Choroid plexus epithelial cell (primary cell): ENCODE data around the gene GPR52.
A peak's percentile ranks its signal among the peaks of the same experiment; 100 is the strongest.

Source experiments
- DNase-seq: peaks from one replicate; pipeline ENCODE4 v3.0.0-alpha.2; 2010; ENCODE audit warnings: low read depth
- H3K4me3 ChIP-seq: 2 replicates; pipeline ENCODE4 v1.5.1; 2011; ENCODE audit warnings: low read depth, mild to moderate bottlenecking, control low read depth, low read length, moderate library complexity
- CTCF ChIP-seq: conservative IDR thresholded peaks from 2 replicates; pipeline ENCODE4 v1.5.1; 2011; ENCODE audit warnings: low read depth, mild to moderate bottlenecking, control low read depth, inconsistent platforms, low read length, moderate library complexity

GPR52 gene

DNA sequence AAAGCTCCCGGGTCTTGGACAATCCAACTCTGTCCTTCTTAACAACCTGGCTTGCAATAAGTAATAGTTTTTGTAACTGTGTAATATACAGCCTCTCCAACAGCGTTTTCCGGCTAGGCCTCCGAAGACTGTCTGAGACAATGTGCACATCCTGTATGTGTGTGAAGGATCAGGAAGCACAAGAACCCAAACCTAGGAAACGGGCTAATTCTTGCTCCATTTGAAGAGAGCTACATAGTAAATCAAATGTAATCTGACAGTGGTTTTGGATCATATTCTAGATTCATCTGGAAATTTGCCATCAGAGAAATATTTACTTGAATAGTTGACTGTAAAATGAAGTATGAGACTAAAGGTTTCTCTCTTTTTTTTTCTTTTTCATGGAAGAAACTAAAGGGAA is 1.2 kb downstream of the GPR52 start:
- peak; percentile 7 for DNase-seq
- no peak for TF ChIP-seq CTCF
- no peak overlapping the region for H3K4me3 ChIP-seq

DNA sequence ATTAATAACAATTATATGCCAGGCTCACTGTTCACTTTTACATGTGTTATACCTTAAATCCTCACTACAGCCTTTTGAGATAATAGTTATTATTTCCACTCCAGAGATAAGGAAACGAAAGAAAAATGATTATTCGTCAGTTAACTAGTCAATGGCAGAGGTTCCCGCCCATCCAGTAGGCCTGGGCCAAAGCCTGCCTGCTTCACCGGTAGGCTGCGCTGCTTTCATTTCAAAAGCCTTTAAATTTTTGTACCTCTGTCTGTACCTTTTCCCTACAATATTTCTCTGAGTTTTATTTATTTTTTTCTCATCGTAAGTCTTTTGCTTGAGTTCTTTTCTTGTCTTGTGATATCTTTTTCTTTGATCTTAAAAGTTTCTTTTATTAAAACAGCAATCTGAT is 3.6 kb downstream of the GPR52 start:
- no peak for TF ChIP-seq CTCF
- no peak overlapping the region for H3K4me3 ChIP-seq
- no peak for DNase-seq

GRCh38 chr1:174465855-174466254 is 18.1 kb downstream of the GPR52 start:
- DNase-seq, result no peak
- TF ChIP-seq CTCF, result no peak
- H3K4me3 ChIP-seq, result no peak overlapping the region

- no peak for TF ChIP-seq CTCF
- DNase-seq, result no peak
- no peak overlapping the region for H3K4me3 ChIP-seq
These were observed 18.8 kb downstream of the GPR52 start for GRCh38 chr1:174466607-174467006.

DNA sequence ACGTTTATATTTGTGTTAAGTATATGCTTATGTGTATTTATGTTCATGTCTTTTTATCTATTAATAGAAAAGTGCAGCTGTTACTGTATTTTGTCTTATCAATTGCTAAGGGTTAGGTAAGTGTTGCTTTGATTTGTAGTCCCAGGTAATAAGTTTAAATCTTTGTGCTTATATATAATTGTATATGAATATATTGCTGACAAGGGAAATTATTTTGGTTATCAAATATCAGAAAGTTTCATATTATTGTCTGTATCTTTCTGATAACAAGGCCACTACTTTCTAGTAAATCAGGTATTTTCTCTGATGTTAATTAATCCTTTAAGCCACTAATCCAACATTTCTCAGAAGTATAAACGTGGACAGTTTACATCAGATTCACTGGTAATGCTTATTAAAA is 21.3 kb downstream of the GPR52 start:
- TF ChIP-seq CTCF, result no peak

DNA sequence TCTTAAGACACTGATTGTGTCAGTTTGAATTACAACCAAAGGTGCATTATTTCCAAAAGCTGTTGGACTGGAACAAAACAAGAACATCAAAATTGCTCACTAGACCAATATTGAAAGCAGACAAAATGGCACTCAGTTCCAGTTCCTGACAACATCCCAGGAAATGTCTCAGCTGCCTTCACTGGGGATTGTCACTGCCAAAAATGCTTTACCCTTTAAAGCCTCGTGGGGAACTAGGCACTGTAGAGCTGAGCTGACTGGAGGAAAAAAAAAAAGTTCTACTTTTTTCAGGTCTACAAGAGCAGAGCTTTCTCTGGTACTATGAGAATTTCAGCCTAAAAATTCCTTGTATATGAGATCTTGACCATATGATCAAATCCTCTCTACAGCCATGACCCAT is 21.9 kb downstream of the GPR52 start:
- no peak overlapping the region for H3K4me3 ChIP-seq
- TF ChIP-seq CTCF, result no peak
- no peak for DNase-seq

More for the DNA sequence above, 21.3 kb downstream of the GPR52 start:
- H3K4me3 ChIP-seq, result no peak overlapping the region
- no peak for DNase-seq

DNA sequence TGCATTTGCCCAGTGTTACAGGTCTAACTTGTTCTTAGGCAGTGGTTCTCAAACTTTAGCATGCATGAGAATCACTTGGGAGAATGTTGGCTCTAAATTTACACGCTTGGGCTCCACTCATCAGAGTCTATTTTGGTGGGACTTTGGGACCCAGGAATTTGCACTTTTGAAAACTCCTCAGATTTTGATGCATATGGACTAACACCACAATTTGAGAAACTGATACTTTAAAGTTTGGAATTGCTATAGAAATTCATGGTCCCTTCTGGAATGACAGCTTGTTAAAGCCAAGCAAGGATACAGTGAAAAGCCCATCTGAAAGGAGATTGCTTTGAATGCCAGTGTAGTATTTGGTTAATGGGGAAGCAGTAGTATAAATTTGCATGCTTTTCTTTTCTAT is 31.5 kb downstream of the GPR52 start:
- no peak for TF ChIP-seq CTCF
- no peak overlapping the region for H3K4me3 ChIP-seq
- no peak for DNase-seq
